Osteoblast (primary cell): ENCODE results near the gene VOPP1. TPM values are rescaled to one million over a fixed set of nuclear protein-coding genes. Genes with fewer than 3 reads are reported as not detected.
"Not testable (repeated sequence)": the region's sequence is repeated elsewhere in the genome, so short reads cannot be mapped to it uniquely, and the experiment has no call there.

Experiments used
- DNase-seq: peaks from one replicate; pipeline ENCODE4 v3.0.0; 2011; ENCODE audit warnings: low spot score, mixed read lengths; ENCODE audit not compliant: insufficient read length; ENCODE audit errors: missing footprints
- H2AFZ ChIP-seq: 2 replicates; pipeline ENCODE4 v1.6.0; 2011; ENCODE audit warnings: mild to moderate bottlenecking, low read length
- H3K27ac ChIP-seq: 2 replicates; pipeline ENCODE4 v1.5.1; 2011; ENCODE audit warnings: mild to moderate bottlenecking, low read depth, low read length, moderate library complexity
- H3K27me3 ChIP-seq: 2 replicates; pipeline ENCODE4 v1.6.0; 2012; ENCODE audit warnings: mild to moderate bottlenecking, control low read depth, inconsistent platforms, low read length, moderate library complexity; ENCODE audit not compliant: insufficient read depth
- H3K36me3 ChIP-seq: 2 replicates; pipeline ENCODE4 v1.5.1; 2011; ENCODE audit warnings: mild to moderate bottlenecking, low read length, control low read depth, moderate library complexity; ENCODE audit not compliant: insufficient read depth
- H3K4me1 ChIP-seq: 2 replicates; pipeline ENCODE4 v1.5.1; 2011; ENCODE audit warnings: mild to moderate bottlenecking, low read length, control low read depth, moderate library complexity; ENCODE audit not compliant: insufficient read depth
- H3K4me2 ChIP-seq: 2 replicates; pipeline ENCODE4 v1.6.0; 2011; ENCODE audit warnings: mild to moderate bottlenecking, low read length; ENCODE audit not compliant: insufficient read depth
- H3K4me3 ChIP-seq: fragments of 200-600 bp; sonication (generic); 3 replicates; pipeline ENCODE4 v1.5.1; 2012; ENCODE audit warnings: mild to moderate bottlenecking, low read length, inconsistent platforms; ENCODE audit not compliant: insufficient read depth
- H3K79me2 ChIP-seq: 2 replicates; pipeline ENCODE4 v1.6.0; 2012; ENCODE audit warnings: mild to moderate bottlenecking, low read length, control low read depth, inconsistent platforms; ENCODE audit not compliant: insufficient read depth
- H3K9me3 ChIP-seq: 2 replicates; pipeline ENCODE4 v1.5.1; 2011; ENCODE audit warnings: low read depth, low read length, control low read depth
- H4K20me1 ChIP-seq: 2 replicates; pipeline ENCODE4 v1.6.0; 2012; ENCODE audit warnings: mild to moderate bottlenecking, low read length, control low read depth; ENCODE audit not compliant: insufficient read depth
- CTCF ChIP-seq: IDR thresholded peaks from 2 replicates; pipeline ENCODE4 v1.5.1; 2011; ENCODE audit warnings: mild to moderate bottlenecking, low read depth, low read length, moderate library complexity; ENCODE audit errors: extremely low read depth
- total RNA-seq: library from RNA; depleted of rRNA; stranded (reverse); fragments of >200 nt; gene quantifications from 2 replicates; pipeline ENCODE4 v1.2.3, GENCODE V29; 2012

The VOPP1 gene
- total RNA-seq, 1 donor = 74.6 TPM

GRCh38 chr7:55588379-55588699, 16.0 kb upstream of the VOPP1 start:
- Histone ChIP-seq H3K4me3 (no peak overlapping the region), H4K20me1 (no peaks in the 10 kb centered on the region), H3K9me3 (no peaks in the 10 kb centered on the region), H3K4me2 (no peak overlapping the region), H3K4me1 (peaks cover 2% of the 10 kb centered on the region), H3K27ac (no peak overlapping the region), H3K79me2 (no peaks in the 10 kb centered on the region), H3K36me3 (no peaks in the 10 kb centered on the region), H3K27me3 (no peaks in the 10 kb centered on the region), H2AFZ (no peak overlapping the region)
- peak; percentile 50 for DNase-seq
- TF ChIP-seq CTCF = no peak

- Histone ChIP-seq H3K4me3 (no peak overlapping the region), H2AFZ (no peak overlapping the region), H3K36me3 (no peaks in the 10 kb centered on the region), H3K4me2 (no peak overlapping the region), H4K20me1 (no peaks in the 10 kb centered on the region), H3K79me2 (no peaks in the 10 kb centered on the region), H3K4me1 (no peaks in the 10 kb centered on the region), H3K27me3 (no peaks in the 10 kb centered on the region), H3K9me3 (no peaks in the 10 kb centered on the region), H3K27ac (no peak overlapping the region)
- DNase-seq = peak; percentile 32
- no peak for TF ChIP-seq CTCF
Observed at GRCh38 chr7:55587687-55588378, 15.5 kb upstream of the VOPP1 start.

GRCh38 chr7:55582656-55583055, 10.4 kb upstream of the VOPP1 start:
- not testable (repeated sequence) for H3K27ac ChIP-seq, H3K27me3 ChIP-seq, H3K9me3 ChIP-seq, H3K79me2 ChIP-seq, H3K4me1 ChIP-seq, H3K4me2 ChIP-seq, H2AFZ ChIP-seq, H3K36me3 ChIP-seq, H4K20me1 ChIP-seq, DNase-seq, H3K4me3 ChIP-seq

- TF ChIP-seq CTCF = no peak
- Histone ChIP-seq H3K36me3 (no peaks in the 10 kb centered on the region), H4K20me1 (no peaks in the 10 kb centered on the region), H3K79me2 (peaks cover 7% of the 10 kb centered on the region), H3K27ac (no peak overlapping the region), H3K27me3 (no peaks in the 10 kb centered on the region), H3K4me3 (no peak overlapping the region), H3K4me1 (peaks cover 19% of the 10 kb centered on the region), H3K9me3 (no peaks in the 10 kb centered on the region), H2AFZ (no peak overlapping the region), H3K4me2 (no peak overlapping the region)
- DNase-seq = no peak
Observed at GRCh38 chr7:55576753-55577152, 4.5 kb upstream of the VOPP1 start.
